ENCODE results near the gene CDX2. TPM values are rescaled to one million over a fixed set of nuclear protein-coding genes. Genes with fewer than 3 reads are reported as not detected.
A peak's percentile ranks its signal among the peaks of the same experiment; 100 is the strongest.

CDX2 gene
- total RNA-seq, 1 donor from 2014 or later, result 1.1 TPM

GRCh38 chr13:28000567-28000966, 31.5 kb upstream of the CDX2 start:
- Mint-ChIP-seq H3K27ac (ENCODE audit: unreplicated experiment) (peak overlapping the region; percentile 31), H3K36me3 (ENCODE audit: unreplicated experiment) (no peaks in the 10 kb centered on the region)
- no peak for DNase-seq

GRCh38 chr13:27997904-27998522, 28.9 kb upstream of the CDX2 start:
- peak; percentile 20 for TF ChIP-seq CTCF (IDR thresholded peaks at IDR 0.05; ENCODE audit: partially characterized antibody, unreplicated experiment)
- Mint-ChIP-seq H3K4me3 (ENCODE audit: unreplicated experiment) (no peak overlapping the region), H3K27me3 (ENCODE audit: unreplicated experiment) (peaks cover 2% of the 10 kb centered on the region), H3K4me1 (ENCODE audit: low read depth, unreplicated experiment) (peaks cover 4% of the 10 kb centered on the region), H3K36me3 (ENCODE audit: unreplicated experiment) (no peaks in the 10 kb centered on the region), H3K27ac (ENCODE audit: unreplicated experiment) (no peak overlapping the region), H3K9me3 (ENCODE audit: unreplicated experiment) (peaks cover 2% of the 10 kb centered on the region)
- DNase-seq, result peak; percentile 58

More at GRCh38 chr13:28000567-28000966, 31.5 kb upstream of the CDX2 start:
- no peak overlapping the region for H3K4me3 Mint-ChIP-seq (ENCODE audit: unreplicated experiment)
- peaks cover 4% of the 10 kb centered on the region for H3K4me1 Mint-ChIP-seq (ENCODE audit: low read depth, unreplicated experiment)
- no peak for TF ChIP-seq CTCF (IDR thresholded peaks at IDR 0.05; ENCODE audit: partially characterized antibody, unreplicated experiment)
- H3K27me3 Mint-ChIP-seq (ENCODE audit: unreplicated experiment), result peaks cover 2% of the 10 kb centered on the region
- peaks cover 2% of the 10 kb centered on the region for H3K9me3 Mint-ChIP-seq (ENCODE audit: unreplicated experiment)

GRCh38 chr13:27991881-27992280, 22.8 kb upstream of the CDX2 start:
- H3K4me3 Mint-ChIP-seq (ENCODE audit: unreplicated experiment), result no peak overlapping the region
- TF ChIP-seq CTCF (IDR thresholded peaks at IDR 0.05; ENCODE audit: partially characterized antibody, unreplicated experiment), result no peak
- H3K27ac Mint-ChIP-seq (ENCODE audit: unreplicated experiment), result no peak overlapping the region
- H3K9me3 Mint-ChIP-seq (ENCODE audit: unreplicated experiment), result peaks cover 8% of the 10 kb centered on the region
- no peaks in the 10 kb centered on the region for H3K36me3 Mint-ChIP-seq (ENCODE audit: unreplicated experiment)
- H3K27me3 Mint-ChIP-seq (ENCODE audit: unreplicated experiment), result peaks cover 3% of the 10 kb centered on the region
- H3K4me1 Mint-ChIP-seq (ENCODE audit: low read depth, unreplicated experiment), result peaks cover 8% of the 10 kb centered on the region
- DNase-seq, result no peak

- DNase-seq, result no peak
- Mint-ChIP-seq H3K27me3 (ENCODE audit: unreplicated experiment) (peaks cover 15% of the 10 kb centered on the region), H3K4me1 (ENCODE audit: low read depth, unreplicated experiment) (peaks cover 17% of the 10 kb centered on the region), H3K9me3 (ENCODE audit: unreplicated experiment) (peaks cover 8% of the 10 kb centered on the region), H3K4me3 (ENCODE audit: unreplicated experiment) (no peak within 1 kb of the TSS), H3K36me3 (ENCODE audit: unreplicated experiment) (no peaks in the 10 kb centered on the region), H3K27ac (ENCODE audit: unreplicated experiment) (no peak within 1 kb of the TSS)
- TF ChIP-seq CTCF (IDR thresholded peaks at IDR 0.05; ENCODE audit: partially characterized antibody, unreplicated experiment), result no peak
These were observed 19.4 kb upstream of the CDX2 start, which contains the start of gene URAD for GRCh38 chr13:27988520-27988919. URAD (minus strand) TSS chr13:27988693; CDS start chr13:27988637, 56 bp downstream.

GRCh38 chr13:27985600-27985999, 16.5 kb upstream of the CDX2 start:
- H3K27ac Mint-ChIP-seq (ENCODE audit: unreplicated experiment), result no peak overlapping the region
- TF ChIP-seq CTCF (IDR thresholded peaks at IDR 0.05; ENCODE audit: partially characterized antibody, unreplicated experiment), result no peak

More at GRCh38 chr13:27985600-27985999, 16.5 kb upstream of the CDX2 start:
- Mint-ChIP-seq H3K4me1 (ENCODE audit: low read depth, unreplicated experiment) (peaks cover 17% of the 10 kb centered on the region), H3K27me3 (ENCODE audit: unreplicated experiment) (peaks cover 32% of the 10 kb centered on the region), H3K4me3 (ENCODE audit: unreplicated experiment) (no peak overlapping the region), H3K36me3 (ENCODE audit: unreplicated experiment) (no peaks in the 10 kb centered on the region), H3K9me3 (ENCODE audit: unreplicated experiment) (peaks cover 12% of the 10 kb centered on the region)
- no peak for DNase-seq

All from glutamatergic neuron (in vitro differentiated cells).